GM20431 (cell line): ENCODE measurements around the gene NCCRP1.

Experiments
- in situ Hi-C: fragments of 300-500 bp; cut with MseI, MboI; formaldehyde crosslinking; loops from one replicate; pipeline ENCODE4 v1.15.0; 2020; ENCODE audit warnings: low sequenced_read_pairs; ENCODE audit not compliant: unreplicated experiment

NCCRP1 gene

GRCh38 chr19:39163621-39164020 is 33.1 kb upstream of the NCCRP1 start:
- in situ Hi-C loops, result no loop called here

DNA sequence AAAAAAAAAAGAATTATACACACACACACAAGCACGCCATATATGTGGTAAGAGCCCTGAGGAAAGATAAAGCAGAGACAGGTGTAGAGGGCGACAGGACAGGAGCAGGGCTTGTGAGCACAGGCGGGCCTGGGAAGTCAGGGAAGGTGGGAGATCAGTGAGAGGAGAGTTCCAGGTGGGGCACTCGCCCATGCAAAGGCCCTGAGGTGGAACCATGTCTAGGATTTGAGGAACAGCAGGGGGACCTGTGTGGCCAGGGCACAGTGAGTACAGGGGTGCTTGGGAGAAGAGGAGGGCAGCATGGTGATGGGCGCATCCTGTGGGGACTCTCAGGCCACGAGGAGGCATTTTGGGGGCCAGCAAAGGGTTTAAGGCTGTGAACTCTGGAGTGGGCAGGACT is 32.5 kb upstream of the NCCRP1 start:
- in situ Hi-C loops, result no loop called here

DNA sequence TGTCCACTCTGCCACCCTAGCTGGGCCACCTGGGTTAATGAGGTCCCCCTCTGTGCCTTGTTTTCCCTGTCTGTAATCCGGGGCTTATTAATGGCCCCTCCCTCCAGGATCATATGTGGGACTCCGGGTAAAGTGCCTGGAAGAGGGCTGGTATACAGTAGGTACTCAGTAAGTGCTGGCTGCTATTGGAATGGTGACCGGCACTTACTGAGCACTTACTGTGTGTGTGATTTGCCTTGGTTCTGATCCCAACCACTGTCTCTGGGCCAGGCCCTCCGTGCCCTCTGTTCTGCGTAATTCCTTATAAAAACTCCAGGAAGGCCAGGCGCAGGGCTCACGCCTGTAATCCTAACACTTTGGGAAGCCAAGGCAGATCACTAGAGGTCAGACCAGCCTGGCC is 30.9 kb upstream of the NCCRP1 start:
- in situ Hi-C loops, result no loop called here

DNA sequence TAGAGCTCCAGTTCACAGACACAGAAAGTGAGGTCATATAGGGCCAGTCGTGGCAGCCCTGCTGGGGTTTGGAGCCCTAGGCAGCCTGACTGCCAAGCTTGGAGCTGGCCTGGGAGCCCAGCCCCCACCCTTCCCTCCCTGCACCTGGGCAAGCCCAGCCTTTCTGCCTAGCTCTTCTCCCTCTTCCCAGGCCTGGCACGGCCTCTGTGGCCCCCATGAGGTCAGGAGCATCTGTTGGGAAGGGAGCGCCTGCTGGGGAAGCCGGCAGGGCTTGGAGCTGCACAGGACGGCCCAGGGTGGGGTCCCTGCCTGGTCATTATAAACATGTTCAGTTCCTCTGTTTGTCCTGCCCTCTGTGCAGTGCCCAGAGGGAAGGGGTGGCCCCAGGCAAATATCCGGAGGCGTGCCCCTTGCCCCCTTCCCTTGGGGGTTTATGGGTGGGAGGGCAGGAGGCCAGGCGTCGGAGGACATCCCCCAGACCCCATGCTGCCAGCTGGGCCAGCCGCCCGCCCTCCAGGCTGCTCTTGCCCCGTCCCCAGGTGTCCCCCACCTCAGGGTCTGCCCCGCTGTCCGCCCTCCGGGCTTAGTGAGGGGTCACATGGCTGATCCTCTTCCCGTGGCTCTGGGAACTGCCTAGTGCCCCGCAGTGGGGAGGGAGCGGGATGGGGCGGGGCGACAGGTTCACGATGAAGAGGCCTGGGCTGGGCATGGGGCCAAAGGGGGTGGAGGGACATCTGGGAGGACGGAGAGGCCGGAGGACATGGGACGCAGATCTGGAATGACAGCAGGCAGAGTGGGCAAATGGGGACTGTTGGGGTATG is 30.0 kb upstream of the NCCRP1 start:
- in situ Hi-C loops, result no loop called here

- in situ Hi-C loops, result no loop called here
Measured at GRCh38 chr19:39167461-39168257, 29.1 kb upstream of the NCCRP1 start.

- in situ Hi-C loops, result no loop called here
Measured at GRCh38 chr19:39168258-39169142, 28.3 kb upstream of the NCCRP1 start.

DNA sequence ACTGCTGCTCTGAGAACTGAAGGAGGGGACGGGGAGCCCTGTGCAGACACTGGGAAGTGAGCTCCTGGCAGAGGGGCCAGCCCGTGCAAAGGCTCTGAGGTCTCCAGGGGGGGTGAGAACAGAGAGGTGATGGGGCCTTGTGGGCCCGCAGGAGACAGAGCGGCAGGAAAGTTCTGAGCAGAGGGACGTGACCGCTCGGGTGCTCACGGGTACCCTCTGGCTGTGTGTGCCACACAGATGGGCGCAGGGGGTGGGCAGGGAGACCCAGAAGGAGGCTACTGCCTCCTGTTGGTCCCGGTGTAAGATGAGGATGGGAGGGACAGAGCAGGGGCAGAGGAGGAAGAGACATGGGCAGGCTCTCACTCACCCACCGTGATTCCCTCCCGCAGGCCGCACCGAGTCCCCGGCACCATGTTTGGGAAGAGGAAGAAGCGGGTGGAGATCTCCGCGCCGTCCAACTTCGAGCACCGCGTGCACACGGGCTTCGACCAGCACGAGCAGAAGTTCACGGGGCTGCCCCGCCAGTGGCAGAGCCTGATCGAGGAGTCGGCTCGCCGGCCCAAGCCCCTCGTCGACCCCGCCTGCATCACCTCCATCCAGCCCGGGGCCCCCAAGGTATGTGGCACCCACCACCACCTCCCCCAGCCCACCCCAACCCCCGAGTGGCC is 27.5 kb upstream of the NCCRP1 start:
- in situ Hi-C loops, result no loop called here

- in situ Hi-C loops, result no loop called here
Measured at GRCh38 chr19:39170386-39171231, 26.2 kb upstream of the NCCRP1 start.

DNA sequence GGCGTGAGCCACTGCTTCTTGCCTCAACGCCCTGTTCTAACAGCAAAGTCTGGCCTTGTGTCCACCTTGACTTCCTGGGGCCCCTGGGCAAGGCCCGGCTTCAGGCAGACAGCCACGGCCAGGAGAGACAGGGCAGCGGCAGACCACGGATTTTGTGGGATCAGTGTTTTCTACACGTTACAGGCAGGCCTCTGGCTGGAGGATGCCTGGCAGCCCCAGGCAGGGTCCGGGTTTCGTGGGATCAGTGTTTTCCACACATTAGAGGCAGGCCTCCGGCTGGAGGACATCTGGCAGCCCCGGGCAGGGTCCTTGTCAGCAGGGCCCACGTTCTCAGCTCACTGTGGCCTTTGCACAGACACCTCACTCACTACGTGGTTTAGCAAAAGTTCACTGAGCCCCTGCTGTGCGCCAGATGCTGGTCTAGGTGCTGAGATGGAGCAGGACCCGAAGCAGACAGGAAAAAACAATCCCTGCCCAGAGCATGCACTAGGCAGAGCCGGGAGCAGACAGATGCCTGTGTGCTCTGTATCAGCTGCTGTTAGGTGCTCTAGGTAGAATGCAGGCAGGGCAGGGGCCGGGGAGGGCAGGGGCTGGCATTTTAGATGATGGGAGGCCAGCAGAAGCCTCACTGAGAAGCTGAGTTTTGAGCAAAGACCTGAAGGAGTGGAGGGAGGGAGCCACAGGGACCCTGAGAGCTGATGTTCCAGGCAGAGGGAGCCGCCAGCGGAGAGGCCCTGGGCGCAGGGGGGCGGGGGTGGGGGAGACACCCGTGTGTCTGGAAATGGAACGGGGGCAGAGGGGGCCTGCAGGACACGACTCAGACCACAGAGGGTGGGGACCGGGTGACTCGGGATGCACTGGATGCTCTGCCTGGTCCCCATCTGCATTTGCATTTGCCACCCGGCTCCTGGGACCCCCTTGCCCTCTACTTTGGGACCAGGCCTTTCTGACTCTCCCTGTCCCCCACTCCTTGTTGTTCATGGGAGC is 25.0 kb upstream of the NCCRP1 start:
- in situ Hi-C loops, result no loop called here

- in situ Hi-C loops, result no loop called here
Measured at GRCh38 chr19:39172700-39173501, 23.9 kb upstream of the NCCRP1 start.

DNA sequence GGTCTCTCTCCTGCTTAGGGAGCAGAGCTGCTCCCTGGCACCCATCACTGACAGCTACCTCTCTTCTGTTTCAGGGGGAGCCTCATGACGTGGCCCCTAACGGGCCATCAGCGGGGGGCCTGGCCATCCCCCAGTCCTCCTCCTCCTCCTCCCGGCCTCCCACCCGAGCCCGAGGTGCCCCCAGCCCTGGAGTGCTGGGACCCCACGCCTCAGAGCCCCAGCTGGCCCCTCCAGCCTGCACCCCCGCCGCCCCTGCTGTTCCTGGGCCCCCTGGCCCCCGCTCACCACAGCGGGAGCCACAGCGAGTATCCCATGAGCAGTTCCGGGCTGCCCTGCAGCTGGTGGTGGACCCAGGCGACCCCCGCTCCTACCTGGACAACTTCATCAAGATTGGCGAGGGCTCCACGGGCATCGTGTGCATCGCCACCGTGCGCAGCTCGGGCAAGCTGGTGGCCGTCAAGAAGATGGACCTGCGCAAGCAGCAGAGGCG is 23.2 kb upstream of the NCCRP1 start:
- in situ Hi-C loops, result no loop called here

- in situ Hi-C loops, result no loop called here
Measured at GRCh38 chr19:39174142-39174541, 22.6 kb upstream of the NCCRP1 start.

DNA sequence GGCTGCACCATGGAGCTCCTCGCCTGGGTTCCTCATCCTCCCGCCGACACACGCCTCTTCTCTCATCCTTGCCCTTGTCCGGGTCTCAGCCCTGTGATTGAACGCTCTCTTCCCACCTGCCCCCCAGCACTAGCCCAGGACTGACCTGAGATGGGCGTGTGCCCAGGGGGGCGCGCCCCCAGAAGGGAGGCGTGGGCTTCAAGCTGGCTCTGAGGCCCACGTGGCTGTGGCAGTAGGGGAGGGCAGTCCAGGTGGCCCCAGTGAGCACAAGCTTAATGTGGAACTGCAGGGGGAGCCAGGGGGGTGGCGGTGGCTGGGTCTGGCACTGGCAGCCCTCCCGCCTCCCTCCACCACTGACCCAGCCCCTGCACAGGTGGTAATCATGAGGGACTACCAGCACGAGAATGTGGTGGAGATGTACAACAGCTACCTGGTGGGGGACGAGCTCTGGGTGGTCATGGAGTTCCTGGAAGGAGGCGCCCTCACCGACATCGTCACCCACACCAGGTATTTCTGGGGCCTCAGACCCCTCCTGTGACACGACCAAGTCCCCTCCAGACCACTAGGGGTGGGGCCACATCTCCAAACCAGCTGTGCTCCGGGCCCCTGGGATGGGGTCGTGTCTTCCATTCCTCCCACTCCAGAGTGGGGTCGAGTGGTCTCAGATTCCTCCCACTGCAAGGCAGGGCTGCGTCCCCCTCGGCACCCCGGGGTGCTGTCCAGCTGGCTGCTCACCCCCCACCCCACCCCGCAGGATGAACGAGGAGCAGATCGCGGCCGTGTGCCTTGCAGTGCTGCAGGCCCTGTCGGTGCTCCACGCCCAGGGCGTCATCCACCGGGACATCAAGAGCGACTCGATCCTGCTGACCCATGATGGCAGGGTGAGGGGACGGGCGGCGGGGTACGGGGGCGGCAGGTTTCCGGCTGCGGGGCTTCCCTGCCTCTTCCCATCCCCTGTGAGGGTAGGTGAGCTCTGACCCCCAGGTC is 21.9 kb upstream of the NCCRP1 start:
- in situ Hi-C loops, result no loop called here

- in situ Hi-C loops, result no loop called here
Measured at GRCh38 chr19:39175564-39175963, 21.2 kb upstream of the NCCRP1 start.

DNA sequence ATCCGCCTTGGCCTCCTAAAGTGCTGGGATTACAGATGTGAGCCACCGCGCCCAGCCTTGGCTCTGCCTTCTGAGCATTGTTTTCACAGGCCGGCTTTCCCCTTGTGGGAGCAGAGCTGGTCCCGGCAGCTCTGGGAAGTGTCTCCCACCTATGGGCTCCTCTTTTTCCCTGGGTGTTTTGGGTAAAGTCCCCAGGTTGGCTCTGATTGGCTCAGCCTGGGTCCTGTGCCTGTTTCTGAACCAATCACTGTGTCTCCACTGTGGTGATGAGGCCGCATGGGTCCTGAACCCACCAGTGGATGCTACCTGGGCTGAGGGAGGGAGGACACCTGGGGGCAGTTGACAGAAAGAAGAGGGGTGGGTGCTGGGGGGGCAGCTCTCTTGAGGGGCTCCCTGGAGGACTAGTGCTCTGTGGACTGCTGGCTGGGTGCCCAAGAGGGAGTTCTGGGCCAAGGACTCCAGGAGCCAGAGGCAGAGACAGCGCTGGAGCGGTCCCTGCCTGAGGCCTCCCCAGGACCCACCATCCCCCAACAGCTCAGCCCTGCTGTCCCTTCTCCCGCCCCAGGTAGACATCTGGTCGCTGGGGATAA is 19.6 kb upstream of the NCCRP1 start:
- in situ Hi-C loops, result no loop called here
